Mesendoderm (in vitro differentiated cells): ENCODE data around the gene ITIH3.

ENCODE experiments used
- DNase-seq: peaks from one replicate; pipeline ENCODE4 v3.0.0; 2013
- H2AK5ac ChIP-seq: 2 replicates; pipeline ENCODE4 v1.6.1; 2013; ENCODE audit warnings: low read length, inconsistent platforms
- H2BK120ac ChIP-seq: 2 replicates; pipeline ENCODE4 v1.6.1; 2013; ENCODE audit warnings: low read depth, mild to moderate bottlenecking, low read length, moderate library complexity, mixed read lengths
- H2BK15ac ChIP-seq: replicated peaks from 2 replicates; pipeline ENCODE4 v1.6.1; 2013; ENCODE audit warnings: low read depth, mild to moderate bottlenecking, moderate library complexity
- H2BK5ac ChIP-seq: 2 replicates; pipeline ENCODE4 v1.6.1; 2013; ENCODE audit warnings: low read length, inconsistent platforms
- H3K18ac ChIP-seq: 2 replicates; pipeline ENCODE4 v1.6.1; 2013; ENCODE audit warnings: mild to moderate bottlenecking, low read length, mixed read lengths
- H3K23ac ChIP-seq: one replicate; pipeline ENCODE4 v1.6.1; 2013; ENCODE audit warnings: low read length
- H3K27ac ChIP-seq: 2 replicates; pipeline ENCODE4 v1.5.1; 2013; ENCODE audit warnings: low read depth, mild to moderate bottlenecking, inconsistent platforms, low read length, moderate library complexity
- H3K27me3 ChIP-seq: 2 replicates; pipeline ENCODE4 v1.6.1; 2013; ENCODE audit warnings: low read length, control low read depth, mild to moderate bottlenecking, inconsistent platforms; ENCODE audit not compliant: insufficient read depth, poor library complexity
- H3K36me3 ChIP-seq: 2 replicates; pipeline ENCODE4 v1.6.1; 2013; ENCODE audit warnings: low read length, inconsistent platforms; ENCODE audit not compliant: control insufficient read depth, insufficient read depth
- H3K4ac ChIP-seq: one replicate; pipeline ENCODE4 v1.6.1; 2013; ENCODE audit warnings: low read depth, mild to moderate bottlenecking, low read length, moderate library complexity
- H3K4me1 ChIP-seq: 2 replicates; pipeline ENCODE4 v1.6.1; 2013; ENCODE audit warnings: low read depth, low read length, inconsistent platforms; ENCODE audit not compliant: control insufficient read depth
- H3K4me2 ChIP-seq: 2 replicates; pipeline ENCODE4 v1.6.1; 2013; ENCODE audit warnings: low read length
- H3K4me3 ChIP-seq: 2 replicates; pipeline ENCODE4 v1.5.1; 2013; ENCODE audit warnings: mild to moderate bottlenecking, low read length
- H3K56ac ChIP-seq: one replicate; pipeline ENCODE4 v1.6.1; 2013; ENCODE audit warnings: low read length
- H3K79me1 ChIP-seq: 2 replicates; pipeline ENCODE4 v1.6.1; 2013; ENCODE audit warnings: low read length, inconsistent platforms
- H3K79me2 ChIP-seq: 2 replicates; pipeline ENCODE4 v1.6.1; 2013; ENCODE audit warnings: mild to moderate bottlenecking, low read length; ENCODE audit not compliant: control insufficient read depth, insufficient read depth
- H3K9ac ChIP-seq: 2 replicates; pipeline ENCODE4 v1.6.1; 2013; ENCODE audit warnings: low read length, inconsistent platforms
- H4K5ac ChIP-seq: one replicate; pipeline ENCODE4 v1.6.1; 2013; ENCODE audit warnings: low read length
- H4K8ac ChIP-seq: one replicate; pipeline ENCODE4 v1.6.1; 2013; ENCODE audit warnings: low read depth, mild to moderate bottlenecking, control low read depth, low read length, moderate library complexity
- WGBS: extraction: QIAGEN DNeasy Blood & Tissue Kit; methylation state at CpG from one replicate; pipeline ENCODE4 v1.1.7; 2013; ENCODE audit warnings: low lambda C conversion rate, missing lambda C conversion rate; ENCODE audit not compliant: insufficient coverage; ENCODE audit errors: extremely low coverage; 5-methylcytosine and 5-hydroxymethylcytosine counted together

Gene ITIH3

DNA sequence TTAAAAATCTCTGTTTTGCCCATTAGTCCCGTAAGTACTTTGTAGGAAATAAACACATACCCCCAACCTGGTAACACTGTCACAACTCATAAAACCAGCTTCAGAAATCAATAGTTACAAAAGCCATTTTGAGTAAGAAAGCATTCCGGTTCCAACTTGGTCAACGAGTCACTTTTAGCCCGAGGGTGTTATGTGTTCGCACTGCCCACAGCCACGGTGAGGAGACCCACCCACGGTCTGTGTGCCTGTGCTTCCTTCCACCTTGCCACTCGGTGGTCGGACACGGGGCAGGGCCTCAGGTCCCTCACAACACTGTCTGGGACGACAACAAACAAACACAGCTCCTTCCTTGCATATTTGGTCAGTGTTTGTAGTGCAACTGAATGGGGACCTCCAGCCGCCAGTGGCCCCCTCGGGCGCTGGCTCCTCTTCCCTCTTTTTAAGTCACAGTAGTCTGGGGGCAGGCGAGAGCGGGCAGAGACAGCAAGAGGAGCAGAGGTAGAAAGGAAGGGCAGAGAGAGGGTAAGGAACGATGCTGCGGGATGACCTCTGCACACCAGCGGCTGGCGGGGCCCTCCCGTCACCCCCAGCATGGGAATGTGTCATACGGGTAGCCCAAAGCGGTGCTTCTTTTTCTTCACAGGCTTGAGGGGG lies 45.4 kb downstream of the ITIH3 start:
- H3K27ac ChIP-seq: no peak overlapping the region
- no peaks in the 10 kb centered on the region for H3K27me3 ChIP-seq
- H3K9ac ChIP-seq: no peak overlapping the region
- no peak overlapping the region for H3K4me3 ChIP-seq
- no peak overlapping the region for H3K56ac ChIP-seq
- no peaks in the 10 kb centered on the region for H3K79me1 ChIP-seq
- no peak overlapping the region for H2BK120ac ChIP-seq
- H3K4ac ChIP-seq: no peak overlapping the region
- WGBS: no CpG with 5 or more reads among the region's 23 CpGs
- no peak for DNase-seq
- no peak overlapping the region for H3K4me2 ChIP-seq
- H3K79me2 ChIP-seq: no peaks in the 10 kb centered on the region
- no peaks in the 10 kb centered on the region for H3K4me1 ChIP-seq
- no peaks in the 10 kb centered on the region for H3K36me3 ChIP-seq
- H3K18ac ChIP-seq: no peak overlapping the region
- no peak overlapping the region for H2BK5ac ChIP-seq
- H3K23ac ChIP-seq: no peak overlapping the region
- H4K5ac ChIP-seq: no peak overlapping the region
- H4K8ac ChIP-seq: no peak overlapping the region
- H2BK15ac ChIP-seq: no peak overlapping the region
- H2AK5ac ChIP-seq: no peak overlapping the region

- Histone ChIP-seq H3K27me3 (no peaks in the 10 kb centered on the region), H2BK15ac (no peak overlapping the region), H3K36me3 (no peaks in the 10 kb centered on the region), H3K4me3 (no peak overlapping the region), H3K4me1 (no peaks in the 10 kb centered on the region), H2BK120ac (no peak overlapping the region), H3K56ac (no peak overlapping the region), H2BK5ac (no peak overlapping the region), H2AK5ac (no peak overlapping the region), H3K18ac (no peak overlapping the region), H3K79me2 (no peaks in the 10 kb centered on the region), H3K4ac (no peak overlapping the region), H3K27ac (no peak overlapping the region), H3K23ac (no peak overlapping the region), H3K4me2 (no peak overlapping the region), H4K8ac (no peak overlapping the region), H4K5ac (no peak overlapping the region), H3K79me1 (no peaks in the 10 kb centered on the region), H3K9ac (no peak overlapping the region)
- no CpG with 5 or more reads among the region's 12 CpGs for WGBS
- no peak for DNase-seq
These were observed 46.8 kb downstream of the ITIH3 start for GRCh38 chr3:52841211-52841980.

DNA sequence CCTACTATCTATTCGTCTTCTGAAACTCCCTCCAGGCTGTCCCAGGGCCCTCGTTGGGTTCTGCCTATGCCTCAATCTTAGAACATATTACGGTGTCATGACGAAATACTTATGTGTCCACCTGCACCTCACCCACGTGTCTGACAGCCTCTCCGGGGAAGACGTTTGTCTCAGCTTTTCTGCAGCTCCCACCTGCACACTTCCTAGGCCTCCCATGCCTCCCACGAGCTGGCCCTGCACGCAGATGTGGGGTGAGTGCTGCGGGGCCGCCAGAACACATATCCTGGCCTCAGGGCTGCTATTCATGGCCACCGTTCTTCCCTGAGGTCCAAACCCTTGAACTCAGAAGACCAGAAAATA lies 47.4 kb downstream of the ITIH3 start:
- Histone ChIP-seq H3K56ac (no peak overlapping the region), H3K36me3 (no peaks in the 10 kb centered on the region), H3K4me1 (no peaks in the 10 kb centered on the region), H3K4me3 (no peak overlapping the region), H2BK15ac (no peak overlapping the region), H3K18ac (no peak overlapping the region), H3K9ac (no peak overlapping the region), H3K23ac (no peak overlapping the region), H3K79me1 (no peaks in the 10 kb centered on the region), H2BK5ac (no peak overlapping the region), H4K5ac (no peak overlapping the region), H3K27ac (no peak overlapping the region), H2BK120ac (no peak overlapping the region), H3K79me2 (no peaks in the 10 kb centered on the region), H2AK5ac (no peak overlapping the region), H4K8ac (no peak overlapping the region), H3K4me2 (no peak overlapping the region), H3K27me3 (no peaks in the 10 kb centered on the region), H3K4ac (no peak overlapping the region)
- no CpG with 5 or more reads among the region's 12 CpGs for WGBS
- DNase-seq: no peak

DNA sequence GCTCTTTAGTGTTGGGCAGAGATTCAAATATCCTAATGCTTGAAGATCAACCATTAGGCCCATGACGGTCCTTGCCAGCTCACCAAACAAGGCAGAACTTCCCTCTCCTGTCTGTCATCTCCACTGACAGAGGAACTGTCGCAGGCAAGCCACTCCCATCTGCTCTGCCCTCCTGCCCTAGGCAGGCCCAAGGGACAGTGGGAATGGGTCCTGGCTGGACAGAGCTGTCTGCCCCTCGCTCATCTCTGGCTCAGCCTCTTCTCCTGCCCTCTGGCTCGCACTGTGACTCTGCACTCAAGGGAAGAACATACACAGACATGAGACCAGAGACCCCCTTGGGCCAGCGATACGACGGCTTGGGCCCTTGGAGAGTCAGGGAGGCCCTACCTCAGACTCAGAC lies 47.8 kb downstream of the ITIH3 start:
- no peak overlapping the region for H4K8ac ChIP-seq
- no peak overlapping the region for H3K4ac ChIP-seq
- no peak overlapping the region for H4K5ac ChIP-seq
- no peak overlapping the region for H3K4me2 ChIP-seq
- H2BK15ac ChIP-seq: no peak overlapping the region
- no peak overlapping the region for H2BK5ac ChIP-seq
- H3K18ac ChIP-seq: no peak overlapping the region
- H3K36me3 ChIP-seq: no peaks in the 10 kb centered on the region
- H3K4me3 ChIP-seq: no peak overlapping the region
- H3K56ac ChIP-seq: no peak overlapping the region
- DNase-seq: no peak
- H2AK5ac ChIP-seq: no peak overlapping the region
- H3K79me2 ChIP-seq: no peaks in the 10 kb centered on the region
- no peak overlapping the region for H3K9ac ChIP-seq
- no CpG with 5 or more reads among the region's 7 CpGs for WGBS
- no peaks in the 10 kb centered on the region for H3K4me1 ChIP-seq
- H3K79me1 ChIP-seq: no peaks in the 10 kb centered on the region
- no peak overlapping the region for H3K23ac ChIP-seq
- H3K27me3 ChIP-seq: no peaks in the 10 kb centered on the region
- no peak overlapping the region for H2BK120ac ChIP-seq
- no peak overlapping the region for H3K27ac ChIP-seq

DNA sequence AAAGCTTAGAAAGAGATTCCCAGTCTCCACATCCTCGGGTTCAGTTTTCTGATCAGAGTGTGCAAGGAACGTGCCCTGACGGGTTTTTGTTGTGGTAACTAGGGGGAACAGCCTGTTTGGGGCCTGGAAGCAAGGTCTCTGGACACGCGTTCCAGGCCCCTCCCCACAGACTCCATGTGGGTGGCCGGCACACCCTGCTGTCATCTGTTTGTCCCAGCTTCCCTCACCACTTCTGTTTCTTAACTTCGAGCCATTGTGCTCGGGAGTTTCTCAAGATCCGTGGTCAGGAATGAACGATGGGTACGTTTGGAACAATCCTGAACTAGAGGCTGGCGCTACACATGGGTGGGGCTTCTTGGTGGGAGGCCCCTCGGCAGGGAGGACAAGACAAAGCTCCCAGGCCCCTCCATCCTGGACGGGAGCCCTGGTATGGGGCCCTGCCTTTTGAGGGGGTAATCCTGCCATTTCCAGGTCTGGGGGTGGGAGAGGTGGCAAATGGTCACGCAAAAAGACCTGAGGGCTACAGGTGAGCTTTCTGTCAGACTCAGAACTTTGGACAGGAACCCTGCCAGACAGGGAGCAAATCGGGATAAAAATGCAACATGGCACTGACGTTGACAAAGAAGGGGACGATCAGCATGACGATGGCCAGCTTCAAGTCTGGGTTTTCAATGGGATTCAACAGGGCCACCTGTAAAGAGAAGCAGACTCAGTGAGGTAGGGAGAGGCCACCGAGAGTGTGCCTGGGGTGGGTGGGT lies 48.7 kb downstream of the ITIH3 start:
- no peak overlapping the region for H2BK120ac ChIP-seq
- H3K27ac ChIP-seq: no peak overlapping the region
- no peak overlapping the region for H3K4me3 ChIP-seq
- H4K5ac ChIP-seq: no peak overlapping the region
- H3K79me2 ChIP-seq: no peaks in the 10 kb centered on the region
- H3K9ac ChIP-seq: no peak overlapping the region
- H2BK5ac ChIP-seq: no peak overlapping the region
- H3K27me3 ChIP-seq: no peaks in the 10 kb centered on the region
- H3K4me1 ChIP-seq: no peaks in the 10 kb centered on the region
- H3K79me1 ChIP-seq: no peaks in the 10 kb centered on the region
- no peak overlapping the region for H3K18ac ChIP-seq
- H2AK5ac ChIP-seq: no peak overlapping the region
- no peak for DNase-seq
- no peak overlapping the region for H3K56ac ChIP-seq
- no peaks in the 10 kb centered on the region for H3K36me3 ChIP-seq
- H3K23ac ChIP-seq: no peak overlapping the region
- H4K8ac ChIP-seq: no peak overlapping the region
- no peak overlapping the region for H3K4ac ChIP-seq
- H3K4me2 ChIP-seq: no peak overlapping the region
- no peak overlapping the region for H2BK15ac ChIP-seq
- no CpG with 5 or more reads among the region's 20 CpGs for WGBS
